Peyer's patch (tissue), 4 donors: ENCODE measurements around the gene MAGEB17. TPM values are rescaled to one million over a fixed set of nuclear protein-coding genes. Genes with fewer than 3 reads are reported as not detected.
A peak's percentile ranks its signal among the peaks of the same experiment; 100 is the strongest.

Source experiments
- DNase-seq, 3 donors: peaks; one replicate each; pipeline ENCODE4 v3.0.0-alpha.2; 2017 to 2019
- H3K27ac ChIP-seq, 4 donors: fragments of 200-600 bp; sonication (generic); one replicate each; pipeline ENCODE4 v1.5.1; 2016 to 2019
- H3K27me3 ChIP-seq, 2 donors: fragments of 200-600 bp; sonication (generic); one replicate each; pipeline ENCODE4 v1.5.1; 2019
- H3K36me3 ChIP-seq, 3 donors: fragments of 200-600 bp; sonication (generic); one replicate each; pipeline ENCODE4 v1.5.1; 2016 to 2019
- H3K4me1 ChIP-seq, 4 donors: fragments of 200-600 bp; sonication (generic); one replicate each; pipeline ENCODE4 v1.5.1; 2016 to 2019
- H3K4me3 ChIP-seq, 4 donors: fragments of 200-600 bp; sonication (generic); 1 replicate in 3 of 4; 2 replicates in 1 of 4; pipeline ENCODE4 v1.5.1; 2016 to 2019; ENCODE audit warnings: mild to moderate bottlenecking in 1 of 4
- H3K9me3 ChIP-seq, 4 donors: fragments of 200-600 bp; sonication (generic); one replicate each; pipeline ENCODE4 v1.5.1; 2016 to 2019; ENCODE audit warnings: mild to moderate bottlenecking in 1 of 4
- CTCF ChIP-seq, 6 experiments: fragments of 450-650 bp in 4 of 6; fragments of 200-600 bp in 2 of 6; sonication (generic) in 1 of 6; IDR thresholded peaks; one replicate each; pipeline ENCODE4 v1.5.1; 2017 to 2019; ENCODE audit warnings: antibody characterized with exemption in 6 of 6, mild to moderate bottlenecking in 3 of 6, moderate library complexity in 1 of 6
- POLR2A ChIP-seq, 2 donors: fragments of 450-650 bp; IDR thresholded peaks; one replicate each; pipeline ENCODE4 v1.5.1; 2017; ENCODE audit warnings: antibody characterized with exemption in 2 of 2, mild to moderate bottlenecking in 2 of 2, moderate library complexity in 2 of 2
- total RNA-seq, 4 donors: library from RNA; depleted of rRNA; stranded (reverse); fragments of >200 nt; gene quantifications; one replicate each; pipeline ENCODE4 v1.1.0, GENCODE V29; 2016

MAGEB17 gene
- total RNA-seq, 4 donors from 2014 or later: not detected

GRCh38 chrX:16212024-16212423, 44.7 kb downstream of the MAGEB17 start:
- H3K36me3 ChIP-seq: no peaks in the 10 kb centered on the region
- TF ChIP-seq CTCF (IDR thresholded peaks at IDR 0.05) (no peak), POLR2A (IDR thresholded peaks at IDR 0.05) (no peak)
- H3K4me3 ChIP-seq: no peak overlapping the region
- no peaks in the 10 kb centered on the region for H3K27me3 ChIP-seq
- H3K4me1 ChIP-seq: no peaks in the 10 kb centered on the region
- no peak for DNase-seq
- no peaks in the 10 kb centered on the region for H3K9me3 ChIP-seq
- H3K27ac ChIP-seq: no peak overlapping the region

- H3K27me3 ChIP-seq: no peaks in the 10 kb centered on the region
- no peaks in the 10 kb centered on the region for H3K4me1 ChIP-seq
- H3K4me3 ChIP-seq: no peak overlapping the region
- H3K27ac ChIP-seq: no peak overlapping the region
- no peaks in the 10 kb centered on the region for H3K9me3 ChIP-seq
- H3K36me3 ChIP-seq: no peaks in the 10 kb centered on the region
- TF ChIP-seq CTCF (IDR thresholded peaks at IDR 0.05): peak in 3 of 6 experiments; percentile 15 to 33 (median 27)
- TF ChIP-seq POLR2A (IDR thresholded peaks at IDR 0.05): no peak
- no peak for DNase-seq
These were observed 45.2 kb downstream of the MAGEB17 start for GRCh38 chrX:16212436-16212835.

GRCh38 chrX:16213961-16214360, 46.7 kb downstream of the MAGEB17 start:
- no peak for DNase-seq
- TF ChIP-seq POLR2A (IDR thresholded peaks at IDR 0.05) (no peak), CTCF (IDR thresholded peaks at IDR 0.05) (no peak)
- Histone ChIP-seq H3K27me3 (no peaks in the 10 kb centered on the region), H3K36me3 (no peaks in the 10 kb centered on the region), H3K4me3 (no peak overlapping the region), H3K4me1 (no peaks in the 10 kb centered on the region), H3K9me3 (no peaks in the 10 kb centered on the region), H3K27ac (no peak overlapping the region)

- H3K27ac ChIP-seq: no peak overlapping the region
These were observed 48.4 kb downstream of the MAGEB17 start for GRCh38 chrX:16215660-16216059.

More at GRCh38 chrX:16215660-16216059, 48.4 kb downstream of the MAGEB17 start:
- Histone ChIP-seq H3K27me3 (no peaks in the 10 kb centered on the region), H3K9me3 (no peaks in the 10 kb centered on the region), H3K4me1 (no peaks in the 10 kb centered on the region), H3K4me3 (no peak overlapping the region), H3K36me3 (no peaks in the 10 kb centered on the region)
- DNase-seq: no peak
- no peak for TF ChIP-seq CTCF (IDR thresholded peaks at IDR 0.05)

Other genes with a start within 250 kb of the MAGEB17 start
- not detected for gene GRPR, start 43.9 kb upstream of the MAGEB17 start, total RNA-seq